ENCODE measurements around the gene TRPM2.

DNA sequence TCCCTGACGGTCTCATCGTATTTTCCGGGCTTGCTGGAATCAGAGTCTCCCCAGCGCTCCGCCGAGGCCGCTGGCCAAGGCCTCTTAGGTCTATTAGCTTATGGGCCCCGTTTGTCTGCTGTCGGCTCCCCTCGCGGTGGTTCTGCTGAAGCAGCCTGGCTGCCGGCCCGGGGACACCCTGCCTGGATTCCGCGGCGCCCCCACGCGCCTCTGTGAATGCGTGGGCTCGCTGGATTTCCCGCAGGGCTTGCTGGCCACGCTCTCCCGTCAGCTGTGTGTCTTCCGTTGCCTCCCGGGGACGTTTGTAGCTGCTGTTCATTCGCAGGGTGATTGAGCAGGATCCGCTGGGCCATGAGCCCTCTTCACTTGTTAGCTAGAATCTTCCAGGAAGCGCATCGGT, 110.3 kb downstream of the TRPM2 start:
- TF ChIP-seq POLR2A (IDR thresholded peaks at IDR 0.05; ENCODE audit: low read depth, low read length) (no peak), PAX5 (IDR thresholded peaks at IDR 0.05; ENCODE audit: insufficient read depth, low read length, severe bottlenecking) (no peak)
